ENCODE data around the gene METTL25B. TPM values are rescaled to one million over a fixed set of nuclear protein-coding genes. Genes with fewer than 3 reads are reported as not detected.
A peak's percentile ranks its signal among the peaks of the same experiment; 100 is the strongest.

Gene METTL25B
- total and polyA plus RNA-seq, 2 of the 13 experiments (the other 11 are each of a cell fraction or from before 2014, with no cell fraction given): 11.9 to 24.0 TPM

GRCh38 chr1:156751757-156752481 is 23.6 kb downstream of the METTL25B start (continued):
- TF ChIP-seq KIAA2018 (CRISPR knock-in tag; IDR thresholded peaks at IDR 0.05; ENCODE audit: borderline replicate concordance): no peak
- TF ChIP-seq SAFB2 (CRISPR knock-in tag; IDR thresholded peaks at IDR 0.05; ENCODE audit: borderline replicate concordance, low read depth): no peak
- TF ChIP-seq GPN1 (CRISPR knock-in tag; IDR thresholded peaks at IDR 0.05; ENCODE audit: borderline replicate concordance): no peak
- peak; percentile 73; the same call in 1 of the 2 replicates for TF ChIP-seq ZBTB8A (CRISPR knock-in tag; IDR thresholded peaks at IDR 0.05; ENCODE audit: borderline replicate concordance, low read depth)
- TF ChIP-seq USF2 (IDR thresholded peaks at IDR 0.05; ENCODE audit: low read depth, low read length): no peak
- TF ChIP-seq USF2 (CRISPR knock-in tag; IDR thresholded peaks at IDR 0.05; ENCODE audit: borderline replicate concordance): no peak
- TF ChIP-seq XBP1 (CRISPR knock-in tag; IDR thresholded peaks at IDR 0.05): no peak
- no peak for TF ChIP-seq TIGD3 (CRISPR knock-in tag; IDR thresholded peaks at IDR 0.05; ENCODE audit: borderline replicate concordance)
- TF ChIP-seq CAMTA2 (CRISPR knock-in tag; IDR thresholded peaks at IDR 0.05; ENCODE audit: borderline replicate concordance): no peak
- 0 out of 2 replicates have a peak, but pooled peaks have one; percentile 73 for TF ChIP-seq DNMT1 (CRISPR knock-in tag; IDR thresholded peaks at IDR 0.05)
- peak; percentile 37; the same call in 1 of the 2 replicates for TF ChIP-seq ZNF503 (CRISPR knock-in tag; IDR thresholded peaks at IDR 0.05)
- peak; percentile 95 for TF ChIP-seq THAP11 (CRISPR knock-in tag; IDR thresholded peaks at IDR 0.05)
- no peak; the same call in 1 of the 2 replicates for TF ChIP-seq AHR (CRISPR knock-in tag; IDR thresholded peaks at IDR 0.05)

Measured in HepG2 (cell line).